KMS-11 (cell line): Measurements from ENCODE around the gene GJA5.

ENCODE experiments used
- H2AFZ ChIP-seq: fragments of 200-600 bp; sonication (generic); 2 replicates; pipeline ENCODE4 v1.6.1; 2016; ENCODE audit warnings: antibody characterized with exemption, mixed run types, low read depth
- H3K27ac ChIP-seq: fragments of 200-600 bp; sonication (generic); 2 replicates; pipeline ENCODE4 v1.6.1; 2016; ENCODE audit warnings: mild to moderate bottlenecking, mixed run types
- H3K27me3 ChIP-seq: fragments of 200-600 bp; sonication (generic); 2 replicates; pipeline ENCODE4 v1.6.1; 2017; ENCODE audit warnings: mild to moderate bottlenecking, low read depth, mixed run types, moderate library complexity; ENCODE audit not compliant: insufficient read depth
- H3K36me3 ChIP-seq: fragments of 200-600 bp; sonication (generic); 2 replicates; pipeline ENCODE4 v1.6.1; 2017; ENCODE audit warnings: mild to moderate bottlenecking, mixed run types; ENCODE audit not compliant: insufficient read depth
- H3K4me1 ChIP-seq: fragments of 200-600 bp; sonication (generic); 2 replicates; pipeline ENCODE4 v1.6.1; 2016; ENCODE audit warnings: mild to moderate bottlenecking, low read depth, mixed run types; ENCODE audit not compliant: poor library complexity, severe bottlenecking
- H3K4me2 ChIP-seq: fragments of 200-600 bp; sonication (generic); 2 replicates; pipeline ENCODE4 v1.7.0; 2016; ENCODE audit warnings: mild to moderate bottlenecking, mixed run types
- H3K4me3 ChIP-seq: fragments of 200-600 bp; sonication (generic); IDR thresholded peaks from 2 replicates; pipeline ENCODE4 v1.6.1; 2017; ENCODE audit warnings: low read depth, low read length, mixed read lengths; ENCODE audit not compliant: insufficient read depth
- H3K79me2 ChIP-seq: fragments of 200-600 bp; sonication (generic); 2 replicates; pipeline ENCODE4 v1.6.1; 2016; ENCODE audit warnings: low read depth, mixed run types; ENCODE audit not compliant: insufficient read depth
- H3K9ac ChIP-seq: fragments of 200-600 bp; sonication (generic); 2 replicates; pipeline ENCODE4 v1.6.1; 2016; ENCODE audit warnings: mild to moderate bottlenecking, mixed run types
- H4K20me1 ChIP-seq: fragments of 200-600 bp; sonication (generic); 2 replicates; pipeline ENCODE4 v1.6.1; 2016; ENCODE audit warnings: mild to moderate bottlenecking, mixed run types; ENCODE audit not compliant: insufficient read depth
- CTCF ChIP-seq: fragments of 200-600 bp; sonication (generic); conservative IDR thresholded peaks from 2 replicates; pipeline ENCODE4 v1.6.1; 2017; ENCODE audit warnings: low read depth, mild to moderate bottlenecking, antibody characterized with exemption, low read length, moderate library complexity, mixed read lengths

Gene GJA5

GRCh38 chr1:147772570-147772969 is 12.2 kb upstream of the GJA5 start:
- no peak overlapping the region for H2AFZ ChIP-seq

GRCh38 chr1:147771226-147772125 is 11.1 kb upstream of the GJA5 start:
- Histone ChIP-seq H3K79me2 (no peaks in the 10 kb centered on the region), H3K4me1 (no peaks in the 10 kb centered on the region), H2AFZ (no peak overlapping the region), H3K27ac (no peak overlapping the region), H4K20me1 (no peaks in the 10 kb centered on the region), H3K4me3 (no peak overlapping the region), H3K4me2 (no peak overlapping the region), H3K36me3 (no peaks in the 10 kb centered on the region), H3K27me3 (no peaks in the 10 kb centered on the region), H3K9ac (no peak overlapping the region)
- no peak for TF ChIP-seq CTCF

More at GRCh38 chr1:147772570-147772969, 12.2 kb upstream of the GJA5 start:
- H3K79me2 ChIP-seq = no peaks in the 10 kb centered on the region
- no peak for TF ChIP-seq CTCF
- no peak overlapping the region for H3K4me2 ChIP-seq
- no peak overlapping the region for H3K27ac ChIP-seq
- no peaks in the 10 kb centered on the region for H3K27me3 ChIP-seq
- no peaks in the 10 kb centered on the region for H3K36me3 ChIP-seq
- H3K4me3 ChIP-seq = no peak overlapping the region
- no peaks in the 10 kb centered on the region for H3K4me1 ChIP-seq
- no peaks in the 10 kb centered on the region for H4K20me1 ChIP-seq
- H3K9ac ChIP-seq = no peak overlapping the region

- Histone ChIP-seq H3K4me1 (no peaks in the 10 kb centered on the region), H4K20me1 (no peaks in the 10 kb centered on the region), H3K36me3 (no peaks in the 10 kb centered on the region), H3K27ac (no peak overlapping the region), H3K79me2 (no peaks in the 10 kb centered on the region), H3K9ac (no peak overlapping the region), H3K4me3 (no peak overlapping the region), H3K4me2 (no peak overlapping the region), H3K27me3 (no peaks in the 10 kb centered on the region), H2AFZ (no peak overlapping the region)
- no peak for TF ChIP-seq CTCF
These were observed 8.7 kb upstream of the GJA5 start for GRCh38 chr1:147769106-147769505.

- Histone ChIP-seq H3K27me3 (no peaks in the 10 kb centered on the region), H3K4me2 (no peak overlapping the region), H4K20me1 (no peaks in the 10 kb centered on the region), H3K4me1 (no peaks in the 10 kb centered on the region), H3K4me3 (no peak overlapping the region), H3K79me2 (no peaks in the 10 kb centered on the region), H3K9ac (no peak overlapping the region), H3K36me3 (no peaks in the 10 kb centered on the region), H2AFZ (no peak overlapping the region), H3K27ac (no peak overlapping the region)
- TF ChIP-seq CTCF = no peak
These were observed 8.2 kb upstream of the GJA5 start for GRCh38 chr1:147768582-147768981.
